GM23248 (cell line): ENCODE measurements around the gene CASR. TPM values are rescaled to one million over a fixed set of nuclear protein-coding genes. Genes with fewer than 3 reads are reported as not detected.

ENCODE experiments used
- DNase-seq: peaks from one replicate; pipeline ENCODE4 v3.0.0-alpha.2; 2015
- H2AFZ ChIP-seq: fragments of 200-600 bp; sonication (generic); 2 replicates; pipeline ENCODE4 v1.6.1; 2016; ENCODE audit warnings: antibody characterized with exemption
- H3F3A ChIP-seq: fragments of 200-600 bp; sonication (generic); 2 replicates; pipeline ENCODE4 v1.6.1; 2016; ENCODE audit warnings: mild to moderate bottlenecking, antibody characterized with exemption, mixed run types; ENCODE audit not compliant: insufficient read depth
- H3K27ac ChIP-seq: fragments of 200-600 bp; sonication (generic); 2 replicates; pipeline ENCODE4 v1.5.1; 2016; ENCODE audit warnings: mild to moderate bottlenecking
- H3K27me3 ChIP-seq: fragments of 200-600 bp; sonication (generic); replicated peaks from 2 replicates; pipeline ENCODE4 v1.6.1; 2016; ENCODE audit warnings: mild to moderate bottlenecking; ENCODE audit not compliant: insufficient read depth
- H3K36me3 ChIP-seq: fragments of 200-600 bp; sonication (generic); 2 replicates; pipeline ENCODE4 v1.6.1; 2016; ENCODE audit warnings: low read depth, mild to moderate bottlenecking
- H3K4me1 ChIP-seq: fragments of 200-600 bp; sonication (generic); 2 replicates; pipeline ENCODE4 v1.6.1; 2016; ENCODE audit warnings: mild to moderate bottlenecking; ENCODE audit not compliant: insufficient read depth
- H3K4me2 ChIP-seq: fragments of 200-600 bp; sonication (generic); one replicate; pipeline ENCODE4 v1.6.1; 2016; ENCODE audit warnings: mild to moderate bottlenecking; ENCODE audit not compliant: unreplicated experiment
- H3K4me3 ChIP-seq: fragments of 200-600 bp; sonication (generic); 2 replicates; pipeline ENCODE4 v1.5.1; 2016; ENCODE audit warnings: mild to moderate bottlenecking
- H3K79me2 ChIP-seq: fragments of 200-600 bp; sonication (generic); 2 replicates; pipeline ENCODE4 v1.6.1; 2016; ENCODE audit warnings: mild to moderate bottlenecking; ENCODE audit not compliant: insufficient read depth
- H3K9ac ChIP-seq: fragments of 200-600 bp; sonication (generic); 2 replicates; pipeline ENCODE4 v1.6.1; 2016; ENCODE audit warnings: mild to moderate bottlenecking
- H3K9me2 ChIP-seq: fragments of 200-600 bp; sonication (generic); 2 replicates; pipeline ENCODE4 v1.6.1; 2016; ENCODE audit warnings: mixed run types, mild to moderate bottlenecking, moderate library complexity; ENCODE audit not compliant: insufficient read depth
- H3K9me3 ChIP-seq: fragments of 200-600 bp; sonication (generic); one replicate; pipeline ENCODE4 v1.6.1; 2017; ENCODE audit warnings: low read depth
- H4K20me1 ChIP-seq: fragments of 200-600 bp; sonication (generic); 2 replicates; pipeline ENCODE4 v1.6.0; 2016; ENCODE audit not compliant: insufficient read depth
- EZH2 ChIP-seq: fragments of 200-600 bp; sonication (generic); IDR thresholded peaks from 2 replicates; pipeline ENCODE4 v1.6.1; 2018; ENCODE audit warnings: antibody characterized with exemption, mild to moderate bottlenecking; ENCODE audit not compliant: insufficient read depth, poor library complexity, severe bottlenecking
- EZH2phosphoT487 ChIP-seq: fragments of 200-600 bp; sonication (generic); IDR thresholded peaks from 2 replicates; pipeline ENCODE4 v1.6.1; 2018; ENCODE audit warnings: antibody characterized with exemption, moderate library complexity, mild to moderate bottlenecking, low read depth; ENCODE audit not compliant: insufficient read depth
- WGBS, 2 experiments: methylation state at CpG; one replicate each; pipeline ENCODE4 v1.1.6; 2015 to 2017; ENCODE audit warnings: low lambda C conversion rate in 2 of 2, low coverage in 1 of 2; ENCODE audit errors: missing lambda C conversion rate in 2 of 2; 5-methylcytosine and 5-hydroxymethylcytosine counted together
- in situ Hi-C: fragments of 300-500 bp; cut with MboI; formaldehyde crosslinking; loops from 2 replicates; pipeline ENCODE4 v1.15.0; 2020
- polyA plus RNA-seq: library from polyadenylated mRNA; unstranded; fragments of >200 nt; fragmentation: Nextera tagmentation; extraction: Ambion mirVana; gene quantifications from 2 replicates; pipeline ENCODE4 v1.2.1, GENCODE V29; 2016
- total RNA-seq: library from RNA; depleted of rRNA; stranded (reverse); fragments of >200 nt; shearing (Covaris generic); gene quantifications from 2 replicates; pipeline ENCODE4 v1.2.3, GENCODE V29; 2014

CASR gene
- total and polyA plus RNA-seq, 2 experiments from 2014 or later: not detected

GRCh38 chr3:122183893-122184590, 574 bp downstream of the CASR start:
- H3K9me3 ChIP-seq: no peaks in the 10 kb centered on the region
- H3F3A ChIP-seq: no peaks in the 10 kb centered on the region
- H3K9me2 ChIP-seq: no peaks in the 10 kb centered on the region
- no peak overlapping the region for H3K9ac ChIP-seq
- TF ChIP-seq EZH2: no peak
- TF ChIP-seq EZH2phosphoT487: no peak
- H3K4me2 ChIP-seq: no peak overlapping the region
- no peak overlapping the region for H2AFZ ChIP-seq
- H4K20me1 ChIP-seq: no peaks in the 10 kb centered on the region
- peaks cover 32% of the 10 kb centered on the region for H3K27me3 ChIP-seq
- no peaks in the 10 kb centered on the region for H3K4me1 ChIP-seq
- no peak for DNase-seq
- 7 to 10% methylated on average over 31 to 44 of the region's 64 CpGs for WGBS, 2 experiments
- in situ Hi-C loops: no loop called here
- no peak overlapping the region for H3K4me3 ChIP-seq
- H3K27ac ChIP-seq: no peak overlapping the region
- H3K79me2 ChIP-seq: no peaks in the 10 kb centered on the region
- no peaks in the 10 kb centered on the region for H3K36me3 ChIP-seq

GRCh38 chr3:122184591-122184929, 1.1 kb downstream of the CASR start:
- WGBS, 2 experiments: 4 to 7% methylated on average over 11 to 19 of the region's 19 CpGs
- Histone ChIP-seq H3K79me2 (no peaks in the 10 kb centered on the region), H3F3A (no peaks in the 10 kb centered on the region), H3K27me3 (peaks cover 32% of the 10 kb centered on the region), H2AFZ (no peak overlapping the region), H3K9me3 (no peaks in the 10 kb centered on the region), H3K4me2 (no peak overlapping the region), H3K27ac (no peak overlapping the region), H4K20me1 (no peaks in the 10 kb centered on the region), H3K36me3 (no peaks in the 10 kb centered on the region), H3K4me1 (no peaks in the 10 kb centered on the region), H3K9me2 (no peaks in the 10 kb centered on the region), H3K9ac (no peak overlapping the region), H3K4me3 (no peak overlapping the region)
- in situ Hi-C loops: no loop called here
- no peak for TF ChIP-seq EZH2
- TF ChIP-seq EZH2phosphoT487: no peak
- no peak for DNase-seq

GRCh38 chr3:122186372-122186771, 2.9 kb downstream of the CASR start:
- H3K9ac ChIP-seq: no peak overlapping the region
- no peaks in the 10 kb centered on the region for H3K79me2 ChIP-seq
- WGBS, 2 experiments: 21 to 26% methylated on average over 2 of the region's 2 CpGs
- H3K4me2 ChIP-seq: no peak overlapping the region
- H3F3A ChIP-seq: no peaks in the 10 kb centered on the region
- DNase-seq: no peak
- no peaks in the 10 kb centered on the region for H3K4me1 ChIP-seq
- H3K27me3 ChIP-seq: peaks cover 36% of the 10 kb centered on the region
- no peak overlapping the region for H3K4me3 ChIP-seq
- H3K36me3 ChIP-seq: no peaks in the 10 kb centered on the region
- H3K9me2 ChIP-seq: no peaks in the 10 kb centered on the region
- in situ Hi-C loops: no loop called here
- no peaks in the 10 kb centered on the region for H4K20me1 ChIP-seq
- TF ChIP-seq EZH2phosphoT487: no peak
- no peak for TF ChIP-seq EZH2
- no peak overlapping the region for H3K27ac ChIP-seq
- no peaks in the 10 kb centered on the region for H3K9me3 ChIP-seq
- H2AFZ ChIP-seq: no peak overlapping the region

GRCh38 chr3:122188737-122189136, 5.3 kb downstream of the CASR start:
- Histone ChIP-seq H3K27ac (no peak overlapping the region), H4K20me1 (no peaks in the 10 kb centered on the region), H3K27me3 (peaks cover 15% of the 10 kb centered on the region), H3K36me3 (no peaks in the 10 kb centered on the region), H2AFZ (no peak overlapping the region), H3K9me2 (no peaks in the 10 kb centered on the region), H3K9ac (no peak overlapping the region), H3K4me1 (no peaks in the 10 kb centered on the region), H3K4me3 (no peak overlapping the region), H3K9me3 (no peaks in the 10 kb centered on the region), H3K79me2 (no peaks in the 10 kb centered on the region), H3F3A (no peaks in the 10 kb centered on the region), H3K4me2 (no peak overlapping the region)
- in situ Hi-C loops: no loop called here
- WGBS, 2 experiments: 55 to 61% methylated on average over 1 of the region's 1 CpG
- TF ChIP-seq EZH2 (no peak), EZH2phosphoT487 (no peak)
- no peak for DNase-seq

GRCh38 chr3:122189357-122189756, 5.9 kb downstream of the CASR start:
- H3F3A ChIP-seq: no peaks in the 10 kb centered on the region
- H3K4me2 ChIP-seq: no peak overlapping the region
- no peak overlapping the region for H3K27ac ChIP-seq
- H3K36me3 ChIP-seq: no peaks in the 10 kb centered on the region
- TF ChIP-seq EZH2 (no peak), EZH2phosphoT487 (no peak)
- H3K27me3 ChIP-seq: peaks cover 13% of the 10 kb centered on the region
- H2AFZ ChIP-seq: no peak overlapping the region
- no peaks in the 10 kb centered on the region for H3K79me2 ChIP-seq
- in situ Hi-C loops: no loop called here
- H4K20me1 ChIP-seq: no peaks in the 10 kb centered on the region
- no peak overlapping the region for H3K9ac ChIP-seq
- H3K9me2 ChIP-seq: no peaks in the 10 kb centered on the region
- no peaks in the 10 kb centered on the region for H3K4me1 ChIP-seq
- DNase-seq: no peak
- no peak overlapping the region for H3K4me3 ChIP-seq
- H3K9me3 ChIP-seq: no peaks in the 10 kb centered on the region
